Measurements from ENCODE around the gene DLG5.

The DLG5 gene

DNA sequence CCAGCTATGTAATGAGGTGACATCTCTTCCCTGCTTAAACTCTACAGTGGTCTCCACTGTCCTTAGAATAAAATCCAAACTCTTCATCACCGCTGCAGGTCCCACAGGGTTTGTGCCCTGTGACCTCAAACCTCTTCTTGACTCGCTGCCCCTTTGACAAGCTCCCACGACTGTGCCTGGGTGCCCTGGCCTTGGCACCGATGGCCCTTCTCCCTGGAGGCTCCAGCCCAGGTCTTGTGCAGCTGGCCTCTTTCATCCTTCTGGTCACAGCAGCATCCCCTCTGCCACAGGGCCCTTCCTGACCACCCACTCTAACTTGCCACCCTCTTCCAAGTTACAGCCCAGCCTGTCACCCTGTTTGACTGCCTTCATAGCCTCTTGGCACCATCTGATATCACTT is 108.2 kb downstream of the DLG5 start:
- DNase-seq = no peak

DNA sequence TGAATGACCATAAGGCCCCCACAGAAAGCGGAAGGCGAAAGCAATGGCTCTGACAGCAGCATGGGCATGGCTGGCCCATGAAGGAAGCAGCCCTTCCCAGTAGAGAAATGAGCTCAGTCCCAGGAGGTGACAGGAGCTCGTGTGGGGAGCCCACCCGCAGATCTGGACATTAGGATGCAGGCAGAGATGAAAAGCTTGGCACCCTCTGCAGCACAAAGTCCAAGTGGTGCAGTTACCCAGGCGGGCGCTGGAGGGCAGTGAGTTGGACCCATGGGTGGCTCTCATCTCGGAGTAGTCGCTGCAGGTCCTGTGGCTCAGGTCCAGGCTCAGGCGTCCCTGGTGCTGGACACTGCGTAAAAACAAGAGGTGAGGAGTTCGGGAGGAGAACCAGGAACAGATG is 109.0 kb downstream of the DLG5 start:
- DNase-seq = no peak

DNA sequence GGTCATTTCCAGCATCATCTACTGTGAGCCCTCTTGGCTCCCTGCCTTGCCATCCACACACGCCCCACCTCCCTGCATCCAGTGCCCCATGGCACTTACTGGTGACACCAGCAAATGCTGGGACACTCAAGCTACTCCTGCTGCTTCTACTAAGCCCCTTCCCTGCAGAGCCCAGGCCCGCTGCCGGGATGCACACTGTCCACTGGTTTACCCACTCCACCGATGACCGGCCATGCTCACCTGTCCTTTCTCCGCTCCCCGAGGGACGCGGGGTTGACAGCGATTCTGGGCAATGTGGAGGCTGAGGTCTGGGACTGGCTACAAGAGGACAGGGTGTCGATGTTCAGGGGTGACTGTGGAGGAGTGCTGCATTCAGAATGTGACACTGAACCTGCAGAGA is 110.2 kb downstream of the DLG5 start:
- DNase-seq = no peak

DNA sequence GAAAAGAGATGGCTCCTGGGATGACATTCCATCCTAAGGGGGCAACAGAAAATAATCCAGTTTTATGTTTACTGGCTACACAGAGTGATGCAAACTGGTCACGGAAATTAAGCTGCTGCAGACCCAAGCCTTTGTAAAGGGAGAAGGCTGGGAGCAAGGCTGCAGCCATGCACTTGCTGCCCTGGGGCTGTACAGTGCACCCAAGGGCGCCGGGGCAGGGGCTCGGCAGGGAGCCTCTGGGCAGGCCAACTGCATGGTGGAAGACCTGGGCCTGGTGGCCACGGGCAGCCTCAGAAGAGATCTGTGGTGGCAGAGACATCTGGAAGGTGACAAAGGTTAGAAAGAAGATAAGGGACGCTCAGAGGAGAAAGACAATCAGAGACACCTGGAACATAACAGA is 113.8 kb downstream of the DLG5 start:
- DNase-seq = no peak

DNA sequence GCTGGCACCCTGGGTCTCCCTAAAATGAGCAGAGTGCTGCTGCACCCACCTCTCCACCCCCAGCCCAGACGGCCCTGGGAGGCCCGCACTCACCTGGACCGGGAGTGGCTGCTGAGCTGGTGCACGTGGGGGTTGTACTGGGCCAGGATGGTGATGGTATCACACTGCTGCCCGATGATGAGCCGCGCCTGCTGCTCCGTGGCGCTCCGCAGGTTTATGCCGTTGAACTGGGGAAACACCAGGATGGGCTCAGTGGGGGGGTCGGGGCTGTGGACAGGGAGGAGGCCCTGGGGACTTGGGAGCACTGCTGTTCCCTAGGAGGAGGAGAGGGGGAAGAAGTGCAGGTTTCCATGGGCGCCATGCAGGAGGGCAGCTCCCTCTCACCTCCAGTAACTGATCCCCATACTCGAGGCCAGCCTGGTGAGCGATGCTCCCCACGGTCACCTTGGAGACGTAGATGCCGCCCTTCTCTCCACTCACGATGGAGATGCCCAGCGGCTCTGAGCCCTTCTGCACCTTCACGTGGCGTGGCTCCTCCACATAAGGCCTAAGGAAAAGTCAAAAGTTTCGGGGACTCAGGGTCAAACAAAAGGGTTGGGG is 114.6 kb downstream of the DLG5 start:
- no peak for DNase-seq

DNA sequence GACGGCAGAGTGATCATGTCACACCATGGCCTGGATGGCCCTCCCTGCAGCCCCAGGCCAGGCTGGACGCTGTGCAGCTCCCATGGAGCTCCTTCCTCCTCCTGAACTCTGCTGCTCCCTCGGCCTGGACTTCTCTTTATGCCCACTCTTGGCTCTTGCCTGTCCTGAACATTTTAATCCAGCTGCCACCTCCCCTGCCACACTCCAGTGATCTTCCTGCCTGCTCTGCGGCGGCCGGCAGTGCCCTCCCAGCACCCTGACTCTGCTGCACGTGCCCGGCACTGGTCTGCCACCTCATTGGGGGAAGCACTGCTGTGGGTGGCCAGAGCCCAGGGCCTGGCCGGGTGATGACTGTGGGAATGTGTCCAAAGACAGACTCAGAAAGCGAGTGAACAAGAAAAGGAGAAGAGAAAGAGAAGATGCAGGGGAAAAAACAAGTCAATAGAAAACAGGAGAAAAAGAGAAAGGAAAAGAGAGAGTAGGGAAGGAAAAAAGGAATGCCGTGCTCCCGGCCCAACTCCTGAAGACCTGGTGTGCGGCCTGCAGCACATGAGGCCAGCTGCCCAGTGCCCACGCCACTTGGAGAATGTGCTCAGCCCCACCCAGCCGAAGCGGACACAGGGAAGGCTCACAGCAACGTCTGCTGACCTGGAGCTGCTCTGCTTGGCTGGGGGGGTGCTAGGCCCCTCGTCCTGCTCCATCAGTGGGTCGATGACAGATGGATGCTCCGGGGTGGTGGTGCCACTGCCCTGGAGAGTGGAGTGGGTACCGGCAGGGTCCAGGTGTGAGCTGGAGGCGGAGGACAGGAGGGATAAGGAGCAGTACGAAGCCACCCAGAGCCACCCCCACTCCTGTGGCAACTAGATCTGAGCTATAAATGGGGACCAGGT is 115.9 kb downstream of the DLG5 start:
- DNase-seq = no peak

DNA sequence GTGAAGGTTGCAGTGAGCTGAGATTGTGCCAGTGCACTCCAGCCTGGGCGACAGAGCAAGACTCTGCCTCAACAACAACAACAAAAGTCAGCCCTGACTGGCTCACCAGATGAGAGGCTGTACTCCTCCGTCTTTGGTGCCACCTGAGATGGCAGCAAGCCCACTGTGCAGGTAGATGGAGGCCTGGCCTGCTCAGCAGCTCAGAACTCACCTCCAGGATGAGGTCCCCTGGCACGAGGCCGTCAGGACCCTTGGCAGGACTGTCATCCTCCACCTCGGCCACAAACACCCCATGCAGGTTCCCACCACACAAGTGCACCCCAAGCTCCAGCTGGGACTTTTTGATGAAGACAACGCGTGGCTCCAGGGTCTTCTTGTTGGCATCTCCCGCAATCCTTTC is 117.2 kb downstream of the DLG5 start:
- DNase-seq = no peak

DNA sequence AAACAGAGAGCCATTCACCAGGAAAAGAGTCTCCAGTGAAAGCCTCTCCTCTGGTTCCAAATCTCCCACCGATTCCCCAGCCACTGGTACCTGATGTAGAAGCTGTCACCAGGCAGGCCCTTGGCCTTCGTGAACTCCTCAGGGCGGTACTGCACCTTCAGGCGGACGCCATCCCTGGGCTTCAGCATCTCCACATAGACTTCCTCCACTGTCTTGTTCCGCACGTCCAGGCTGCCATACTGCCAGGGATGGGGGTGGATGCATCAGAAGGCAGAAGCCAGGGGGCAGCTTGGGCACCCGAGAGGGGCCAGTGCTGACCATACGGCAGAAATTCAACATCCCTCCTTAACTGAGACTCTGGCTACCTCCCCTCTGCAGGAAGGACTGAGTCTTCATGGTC is 118.8 kb downstream of the DLG5 start:
- no peak for DNase-seq

DNA sequence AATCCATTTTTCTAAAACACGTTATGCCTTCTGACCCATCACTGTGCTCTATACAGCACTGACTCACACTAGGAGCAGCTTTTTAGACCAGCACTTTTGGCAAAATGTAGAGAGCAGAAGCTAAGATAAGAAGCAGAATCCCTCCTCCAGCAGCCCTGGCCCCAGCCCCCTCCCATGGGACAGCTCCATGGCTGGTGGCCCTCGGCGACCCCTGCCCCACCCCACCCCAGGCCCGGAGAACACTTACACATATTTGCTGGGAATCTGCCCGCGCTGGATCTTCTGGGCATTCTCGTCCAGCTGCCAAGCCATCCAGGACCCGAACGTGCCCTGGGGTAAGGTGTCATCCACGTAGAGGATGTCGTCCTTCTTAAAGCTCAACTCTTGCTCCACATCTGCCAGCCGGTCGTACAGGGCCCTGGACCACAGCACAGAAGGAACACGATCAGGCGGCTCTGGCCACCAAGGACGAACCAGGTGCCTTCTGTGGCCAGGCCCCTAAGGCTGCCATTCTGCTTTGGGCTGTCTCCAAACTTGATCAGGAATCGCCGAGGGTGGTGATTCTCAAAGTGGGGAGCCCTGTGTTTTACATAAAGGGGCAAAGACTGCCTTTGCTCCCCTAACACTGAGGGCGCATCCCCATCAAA is 119.9 kb downstream of the DLG5 start:
- DNase-seq = no peak

DNA sequence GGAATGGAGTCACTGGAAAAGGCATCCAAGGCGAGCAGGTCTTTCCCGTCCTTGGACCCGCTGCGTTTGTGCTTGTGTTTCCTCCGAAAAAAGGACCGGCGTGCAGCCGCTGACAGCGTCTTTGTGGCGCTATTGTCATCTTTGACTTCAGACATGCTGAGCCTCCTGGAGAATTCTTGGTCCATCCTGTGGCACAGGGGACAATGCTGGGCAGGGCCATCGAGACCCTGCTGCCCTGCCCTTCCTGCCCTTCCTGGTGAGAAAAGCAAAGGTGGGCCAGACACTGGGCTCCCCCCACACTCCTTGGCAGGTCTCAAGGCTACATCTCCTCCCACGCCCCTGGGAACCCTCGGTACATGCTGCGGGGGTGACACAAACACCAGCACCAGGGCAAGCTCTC is 120.9 kb downstream of the DLG5 start:
- no peak for DNase-seq

DNA sequence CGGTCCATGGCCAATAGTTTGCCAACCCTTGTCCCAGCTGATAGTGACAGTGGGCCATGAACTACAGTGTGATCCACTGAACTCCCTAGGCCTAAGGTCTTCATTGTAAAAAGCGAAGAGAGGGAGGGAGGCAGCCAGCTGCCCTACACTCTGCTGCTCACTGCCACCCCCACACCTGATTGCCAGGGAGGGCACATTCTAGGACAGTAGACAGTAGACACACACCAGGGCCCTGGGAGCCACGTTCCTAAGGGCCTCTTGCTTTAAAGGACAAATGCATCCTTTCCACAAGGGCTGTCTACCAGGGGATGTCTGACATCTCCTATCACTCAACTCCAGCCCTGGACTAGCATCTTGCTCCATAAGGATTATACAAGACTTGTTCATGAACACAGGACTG is 122.2 kb downstream of the DLG5 start:
- DNase-seq = no peak

DNA sequence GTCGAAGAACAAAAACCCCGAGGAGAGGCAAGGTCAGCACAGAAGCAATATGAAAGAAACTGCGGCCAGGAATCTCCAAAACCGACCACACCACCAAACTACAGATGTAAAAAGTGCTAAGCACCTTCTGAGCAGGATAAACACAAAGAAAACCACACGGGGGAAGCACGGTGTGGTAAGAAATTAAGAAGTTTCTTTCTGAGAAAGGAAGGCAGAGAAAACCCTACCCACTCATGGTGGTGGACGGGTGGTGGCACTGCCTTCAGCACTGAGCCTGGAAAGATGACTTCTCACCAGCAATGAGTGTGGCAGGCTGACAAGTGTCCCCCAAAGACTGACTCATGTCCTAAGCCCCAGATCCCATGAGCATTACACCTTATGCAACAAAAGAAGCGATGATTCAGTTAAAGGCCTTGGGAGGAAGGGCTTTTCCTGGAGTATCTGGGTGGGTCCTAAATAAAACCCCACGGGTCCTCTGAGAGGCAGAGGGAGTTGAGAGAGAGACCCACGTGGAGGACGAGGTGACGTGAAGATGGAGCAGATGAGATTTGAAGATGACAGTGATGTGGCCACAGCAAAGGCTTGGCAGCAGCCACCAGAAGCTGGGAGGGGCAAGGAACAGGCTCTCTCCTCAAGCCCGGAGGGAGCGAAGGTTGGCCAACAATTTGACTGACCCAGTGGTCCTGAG is 124.9 kb downstream of the DLG5 start:
- peak; percentile 55 for DNase-seq

DNA sequence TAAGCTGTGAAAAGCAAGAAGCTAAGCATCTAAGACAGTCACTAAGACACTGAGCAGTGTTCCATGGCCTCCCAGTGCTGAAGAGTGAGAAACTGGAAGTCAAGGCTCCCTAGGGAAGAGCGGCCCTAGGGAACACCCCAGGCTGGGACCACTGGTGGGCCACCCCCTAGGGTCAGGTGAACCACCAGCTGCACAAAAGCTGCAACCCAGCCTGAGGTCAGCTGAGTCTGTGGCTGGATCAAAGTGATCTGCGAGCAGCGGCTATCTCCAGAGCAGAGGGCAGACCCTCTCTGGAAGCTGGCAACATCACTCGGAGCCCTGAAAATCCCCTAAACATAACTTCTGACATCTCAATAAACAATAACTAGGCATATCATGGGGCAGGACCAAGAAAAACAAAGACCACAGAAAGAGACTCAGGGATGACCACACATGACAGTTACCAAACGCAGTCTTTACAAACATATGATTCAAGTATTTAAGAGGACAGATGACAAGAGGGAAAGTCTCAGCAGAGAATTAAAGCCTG is 125.8 kb downstream of the DLG5 start:
- no peak for DNase-seq

DNA sequence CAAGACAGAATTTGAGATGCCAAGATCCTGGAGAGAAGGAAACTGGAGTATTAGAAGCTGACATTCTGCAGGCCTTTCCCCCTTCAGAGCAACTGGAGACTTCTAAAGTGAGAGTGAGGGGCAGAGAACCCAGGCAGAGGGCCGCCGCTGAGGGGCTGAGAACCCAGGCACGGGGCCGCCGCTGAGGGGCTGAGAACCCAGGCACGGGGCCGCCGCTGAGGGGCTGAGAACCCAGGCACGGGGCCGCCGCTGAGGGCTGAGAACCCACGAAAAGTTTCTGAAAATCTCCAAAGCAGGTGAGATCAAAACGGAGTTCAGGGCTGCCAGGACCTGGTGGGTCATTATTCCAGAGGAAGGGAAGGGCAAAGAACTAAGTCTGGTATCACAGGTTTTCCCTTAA is 126.2 kb downstream of the DLG5 start:
- no peak for DNase-seq

DNA sequence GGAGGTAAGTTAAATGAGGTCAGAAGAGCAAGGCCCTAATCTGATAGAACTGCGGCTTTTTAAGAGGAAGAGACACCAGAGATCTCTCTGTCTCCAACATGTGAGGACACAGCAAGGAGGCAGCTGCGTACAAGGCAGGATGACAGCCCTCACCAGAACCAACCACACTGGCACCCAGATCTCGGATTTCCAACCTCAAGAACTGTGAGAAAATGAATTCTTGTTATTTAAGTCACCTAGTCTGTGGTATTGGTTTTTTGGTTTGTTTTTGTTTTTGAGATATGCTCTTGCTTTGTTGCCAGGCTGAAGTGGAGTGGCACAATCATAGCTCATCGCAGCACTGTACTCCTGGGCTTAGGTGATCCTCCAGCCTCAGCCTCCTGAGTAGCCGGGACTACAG is 127.2 kb downstream of the DLG5 start:
- peak; percentile 65 for DNase-seq

DNA sequence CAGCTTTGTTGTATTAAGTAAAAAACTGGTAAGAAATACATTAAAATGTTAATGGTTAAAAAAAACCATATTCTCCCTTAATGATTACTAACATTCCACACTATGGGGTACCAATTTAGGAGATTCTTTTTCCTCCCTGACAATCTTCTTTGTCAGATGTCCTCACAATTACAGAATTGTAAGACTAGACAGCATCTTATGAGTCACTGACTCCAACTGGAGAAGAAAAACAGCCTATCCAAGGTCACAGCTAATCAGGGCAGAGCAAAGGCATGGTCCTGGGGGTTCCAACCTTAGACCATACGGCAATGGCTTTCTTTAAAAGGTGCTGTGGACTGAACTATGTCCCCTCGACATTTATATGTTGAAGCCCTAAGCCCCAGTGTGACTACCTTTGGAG is 127.6 kb downstream of the DLG5 start:
- no peak for DNase-seq

DNA sequence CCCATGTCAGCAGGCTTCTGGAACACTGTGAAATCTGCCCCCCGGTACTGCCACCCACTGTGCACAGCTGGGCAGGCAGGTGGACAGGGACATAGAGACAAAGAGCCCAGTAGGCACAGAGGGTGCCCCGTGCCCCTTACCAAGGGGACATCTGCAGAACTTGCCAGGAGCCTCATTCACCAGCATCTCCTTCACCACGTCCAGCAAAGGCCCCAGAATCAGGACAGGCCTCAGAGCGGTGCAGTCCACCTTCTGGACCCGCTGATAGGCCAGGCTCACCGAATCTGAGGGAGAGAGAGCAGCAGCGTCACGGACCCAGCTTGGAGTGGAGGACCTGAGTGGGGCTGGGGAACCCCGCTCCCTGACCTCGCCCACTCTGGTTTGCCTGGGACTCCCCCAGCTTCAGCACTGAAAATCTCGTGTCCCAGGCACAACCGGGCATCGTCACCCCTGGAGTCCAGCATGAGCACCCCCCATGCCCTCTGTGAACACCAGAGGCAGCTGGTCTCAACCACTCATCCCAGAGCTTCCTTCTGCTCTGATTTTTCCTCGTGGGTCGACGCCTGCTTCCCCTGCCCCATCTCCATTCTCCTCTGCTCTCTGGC is 130.1 kb downstream of the DLG5 start:
- DNase-seq = no peak

DNA sequence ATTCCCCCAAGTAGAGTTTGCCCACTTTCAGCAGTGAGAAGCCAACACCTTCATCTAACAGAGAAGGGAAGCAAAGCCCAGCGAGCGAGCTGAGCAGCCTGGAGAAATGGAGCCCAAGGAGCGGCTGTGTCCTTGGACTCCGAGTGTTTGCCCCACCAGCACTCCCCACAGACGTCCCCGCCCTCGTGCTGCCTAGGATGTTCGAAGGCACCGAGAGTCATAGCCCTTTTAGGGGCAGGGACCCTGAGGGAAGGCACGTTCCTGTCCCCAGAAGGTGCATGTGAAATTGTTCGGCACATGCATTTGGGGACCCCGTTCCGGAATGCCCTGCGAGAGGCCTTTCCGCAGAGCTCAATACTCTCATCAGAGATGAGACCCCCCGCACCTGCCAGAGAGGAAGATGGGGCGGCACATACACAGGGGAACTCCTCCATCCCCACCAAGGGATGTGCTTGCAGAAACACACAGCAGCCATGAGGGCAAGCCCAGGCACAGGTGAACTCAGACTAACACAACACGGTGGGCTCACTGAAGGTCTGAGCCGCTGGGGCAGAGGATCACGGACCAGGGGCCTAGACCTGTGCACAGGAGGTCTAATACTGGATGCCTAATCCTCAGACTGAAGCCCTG is 131.0 kb downstream of the DLG5 start:
- DNase-seq = no peak

DNA sequence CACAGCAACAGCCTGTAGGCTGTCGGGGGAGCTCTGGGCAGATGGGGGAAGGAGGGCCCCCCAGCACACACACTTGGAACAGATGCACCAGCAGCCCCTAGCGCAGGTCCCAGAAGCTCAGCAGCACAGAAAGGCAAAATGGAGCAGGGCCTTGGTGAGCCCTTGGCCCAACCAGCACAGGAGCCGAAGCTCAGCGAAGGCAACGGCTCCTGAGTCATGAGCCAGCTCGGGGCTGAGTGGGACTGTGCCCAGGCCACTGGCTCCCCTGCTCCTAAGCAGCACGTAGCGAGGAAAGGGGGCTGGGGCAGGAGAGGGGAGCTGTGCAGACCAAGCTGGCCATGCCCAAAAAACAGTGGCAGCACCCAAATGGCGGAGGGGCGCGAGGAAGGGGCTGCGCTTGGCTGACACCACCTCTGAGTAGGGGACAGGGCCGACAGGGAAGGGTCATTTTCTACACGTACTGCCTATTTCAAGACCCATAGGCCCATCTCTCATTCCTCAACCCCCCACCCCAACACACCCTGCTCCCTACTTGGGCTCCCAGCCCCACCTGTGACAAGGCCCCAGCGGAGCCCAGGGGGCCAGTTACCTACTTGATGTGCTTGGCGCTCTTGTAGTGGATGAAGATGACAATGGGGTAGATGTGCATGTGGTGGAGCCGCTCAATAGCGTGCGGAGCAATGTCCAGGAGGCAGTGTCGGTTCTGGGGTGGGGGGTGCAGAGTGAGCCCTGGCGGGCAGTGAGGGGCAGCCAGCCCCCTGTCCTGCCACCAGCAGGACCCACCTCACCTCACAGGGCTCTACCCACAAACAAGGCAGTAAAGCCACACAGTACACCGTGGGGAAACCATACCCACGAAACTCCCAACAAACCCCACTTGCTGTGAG is 132.1 kb downstream of the DLG5 start:
- no peak for DNase-seq

DNA sequence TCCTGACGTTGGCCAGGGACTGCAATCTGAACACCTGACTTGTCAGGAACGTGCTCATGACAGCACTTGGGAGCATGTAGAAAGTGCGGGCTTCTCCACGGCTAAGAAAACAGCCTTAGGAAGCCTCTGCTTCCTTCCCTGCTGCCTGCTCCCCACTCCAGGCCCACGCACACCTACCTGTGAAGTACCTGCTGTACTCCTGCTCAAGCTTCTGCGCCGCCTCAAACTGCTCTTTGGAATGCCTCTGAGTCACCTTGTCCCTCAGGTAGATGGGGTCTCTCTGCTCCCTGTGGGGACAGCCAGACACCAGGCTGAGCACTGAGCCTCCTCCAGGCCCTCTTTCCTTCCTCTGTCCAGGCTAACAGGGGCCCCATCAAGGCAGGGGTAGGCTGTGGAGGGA is 132.7 kb downstream of the DLG5 start:
- no peak for DNase-seq

DNA sequence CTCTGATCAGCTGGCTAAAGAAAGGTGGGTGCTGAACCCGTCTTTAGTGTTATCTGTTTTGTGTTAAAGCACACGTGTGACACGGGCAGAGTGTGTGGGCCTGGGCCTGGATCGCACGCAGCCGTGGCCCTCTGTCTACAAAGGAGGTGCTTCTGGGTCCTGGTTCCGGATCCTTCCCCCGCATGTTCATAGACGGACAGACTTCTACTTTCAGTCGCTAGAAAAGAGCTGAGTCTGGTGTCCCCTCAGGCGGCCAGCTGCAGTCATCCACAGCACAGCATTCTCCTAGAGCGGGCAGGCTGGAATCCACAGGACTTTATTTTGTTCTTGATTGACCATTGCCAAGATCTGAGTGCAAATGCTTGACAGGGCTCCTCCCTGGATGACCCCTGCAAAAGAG is 134.4 kb downstream of the DLG5 start:
- no peak for DNase-seq

All from central memory CD4-positive, alpha-beta T cell (primary cell).